ENCODE data around the gene PSMB2.

PSMB2 gene

GRCh38 chr1:35660581-35661473, 19.5 kb upstream of the PSMB2 start:
- H3K9me3 ChIP-seq (ENCODE audit: control extremely low read depth in 1 of 5, control insufficient read depth in 4 of 5, insufficient read depth in 2 of 5, low read depth in 1 of 5, low read length in 4 of 5), result no peaks in the 10 kb centered on the region
- peaks cover 0 to 6% (median 3%) of the 10 kb centered on the region in 4 experiments for H3K4me1 ChIP-seq (ENCODE audit: control extremely low read depth in 1 of 4, control insufficient read depth in 4 of 4, insufficient read depth in 4 of 4, low read length in 3 of 4)
- POLR2A ChIA-PET, result no interaction called here
- H3K36me3 ChIP-seq (ENCODE audit: control insufficient read depth in 4 of 4, insufficient read depth in 4 of 4, low read length in 3 of 4), result no peaks in the 10 kb centered on the region
- 80% methylated on average over 2 of the region's 5 CpGs for WGBS (ENCODE audit: insufficient coverage)
- CTCF ChIA-PET, result no interaction called here
- H3K27ac ChIP-seq (ENCODE audit: insufficient read depth in 1 of 2, low read depth in 1 of 2, low read length in 2 of 2, poor library complexity in 1 of 2, severe bottlenecking in 2 of 2), result no peak overlapping the region
- H3K4me3 ChIP-seq (ENCODE audit: control insufficient read depth in 1 of 7, extremely low read depth in 1 of 7, insufficient read depth in 4 of 7, low read depth in 2 of 7, low read length in 6 of 7), result no peak overlapping the region
- DNase-seq, result peak; percentile 38 to 62 (median 61)
- peaks cover 0 to 2% (median 0%) of the 10 kb centered on the region in 5 experiments for H3K27me3 ChIP-seq (replicated peaks in 2 of 5; ENCODE audit: control insufficient read depth in 4 of 5, insufficient read depth in 5 of 5, low read length in 4 of 5)

- Histone ChIP-seq H3K36me3 (ENCODE audit: control insufficient read depth in 4 of 4, insufficient read depth in 4 of 4, low read length in 3 of 4) (no peaks in the 10 kb centered on the region), H3K9me3 (ENCODE audit: control extremely low read depth in 1 of 5, control insufficient read depth in 4 of 5, insufficient read depth in 2 of 5, low read depth in 1 of 5, low read length in 4 of 5) (no peaks in the 10 kb centered on the region), H3K4me1 (ENCODE audit: control extremely low read depth in 1 of 4, control insufficient read depth in 4 of 4, insufficient read depth in 4 of 4, low read length in 3 of 4) (peaks cover 0 to 6% (median 3%) of the 10 kb centered on the region in 4 experiments), H3K4me3 (ENCODE audit: control insufficient read depth in 1 of 7, extremely low read depth in 1 of 7, insufficient read depth in 4 of 7, low read depth in 2 of 7, low read length in 6 of 7) (no peak overlapping the region), H3K27me3 (replicated peaks in 2 of 5; ENCODE audit: control insufficient read depth in 4 of 5, insufficient read depth in 5 of 5, low read length in 4 of 5) (peaks cover 0 to 2% (median 0%) of the 10 kb centered on the region in 5 experiments), H3K27ac (ENCODE audit: insufficient read depth in 1 of 2, low read depth in 1 of 2, low read length in 2 of 2, poor library complexity in 1 of 2, severe bottlenecking in 2 of 2) (no peak overlapping the region)
- DNase-seq, result no peak
- CTCF ChIA-PET, result interaction anchor here (1.0 kb wide), 1 partner anchor 14 kb away, joined by 3 read pairs; no protein-coding TSS in a partner anchor
- POLR2A ChIA-PET, result interaction anchor here (0.7 kb wide), 1 partner anchor 15 kb away, joined by 3 read pairs; no protein-coding TSS in a partner anchor
- WGBS (ENCODE audit: insufficient coverage), result 71% methylated on average over 5 of the region's 6 CpGs
Measured at GRCh38 chr1:35659589-35659988, 18.3 kb upstream of the PSMB2 start.

- Histone ChIP-seq H3K9me3 (ENCODE audit: control extremely low read depth in 1 of 5, control insufficient read depth in 4 of 5, insufficient read depth in 2 of 5, low read depth in 1 of 5, low read length in 4 of 5) (no peaks in the 10 kb centered on the region), H3K4me1 (ENCODE audit: control extremely low read depth in 1 of 4, control insufficient read depth in 4 of 4, insufficient read depth in 4 of 4, low read length in 3 of 4) (peaks cover 0 to 6% (median 3%) of the 10 kb centered on the region in 4 experiments), H3K27me3 (replicated peaks in 2 of 5; ENCODE audit: control insufficient read depth in 4 of 5, insufficient read depth in 5 of 5, low read length in 4 of 5) (no peaks in the 10 kb centered on the region), H3K27ac (ENCODE audit: insufficient read depth in 1 of 2, low read depth in 1 of 2, low read length in 2 of 2, poor library complexity in 1 of 2, severe bottlenecking in 2 of 2) (no peak overlapping the region), H3K36me3 (ENCODE audit: control insufficient read depth in 4 of 4, insufficient read depth in 4 of 4, low read length in 3 of 4) (no peaks in the 10 kb centered on the region), H3K4me3 (ENCODE audit: control insufficient read depth in 1 of 7, extremely low read depth in 1 of 7, insufficient read depth in 4 of 7, low read depth in 2 of 7, low read length in 6 of 7) (no peak overlapping the region)
- ChIA-PET POLR2A (no interaction called here), CTCF (interaction anchor here (0.6 to 2.4 kb wide), 3 partner anchors 11 to 1074 kb away, joined by 3 to 6 read pairs (median 4); no protein-coding TSS in a partner anchor)
- WGBS (ENCODE audit: insufficient coverage), result 0% methylated on average over 1 of the region's 2 CpGs
- peak in 2 of 3 donors; percentile 37 to 43 for DNase-seq
Measured at GRCh38 chr1:35657851-35658250, 16.5 kb upstream of the PSMB2 start.

GRCh38 chr1:35656863-35657232, 15.5 kb upstream of the PSMB2 start:
- Histone ChIP-seq H3K36me3 (ENCODE audit: control insufficient read depth in 4 of 4, insufficient read depth in 4 of 4, low read length in 3 of 4) (no peaks in the 10 kb centered on the region), H3K27ac (ENCODE audit: insufficient read depth in 1 of 2, low read depth in 1 of 2, low read length in 2 of 2, poor library complexity in 1 of 2, severe bottlenecking in 2 of 2) (no peak overlapping the region), H3K4me1 (ENCODE audit: control extremely low read depth in 1 of 4, control insufficient read depth in 4 of 4, insufficient read depth in 4 of 4, low read length in 3 of 4) (peaks cover 0 to 6% (median 3%) of the 10 kb centered on the region in 4 experiments), H3K4me3 (ENCODE audit: control insufficient read depth in 1 of 7, extremely low read depth in 1 of 7, insufficient read depth in 4 of 7, low read depth in 2 of 7, low read length in 6 of 7) (no peak overlapping the region), H3K9me3 (ENCODE audit: control extremely low read depth in 1 of 5, control insufficient read depth in 4 of 5, insufficient read depth in 2 of 5, low read depth in 1 of 5, low read length in 4 of 5) (no peaks in the 10 kb centered on the region), H3K27me3 (replicated peaks in 2 of 5; ENCODE audit: control insufficient read depth in 4 of 5, insufficient read depth in 5 of 5, low read length in 4 of 5) (peaks cover 0 to 2% (median 0%) of the 10 kb centered on the region in 5 experiments)
- no peak for DNase-seq
- CTCF ChIA-PET, result interaction anchor here (1.0 to 2.4 kb wide), 2 partner anchors 10 to 13 kb away, joined by 4 to 6 read pairs; no protein-coding TSS in a partner anchor
- WGBS (ENCODE audit: insufficient coverage), result 100% methylated on average over 2 of the region's 4 CpGs
- POLR2A ChIA-PET, result no interaction called here

GRCh38 chr1:35656148-35656862, 15.0 kb upstream of the PSMB2 start:
- H3K27ac ChIP-seq (ENCODE audit: insufficient read depth in 1 of 2, low read depth in 1 of 2, low read length in 2 of 2, poor library complexity in 1 of 2, severe bottlenecking in 2 of 2), result no peak overlapping the region
- WGBS (ENCODE audit: insufficient coverage), result 94% methylated on average over 5 of the region's 5 CpGs
- H3K27me3 ChIP-seq (replicated peaks in 2 of 5; ENCODE audit: control insufficient read depth in 4 of 5, insufficient read depth in 5 of 5, low read length in 4 of 5), result peaks cover 0 to 3% (median 0%) of the 10 kb centered on the region in 5 experiments
- H3K9me3 ChIP-seq (ENCODE audit: control extremely low read depth in 1 of 5, control insufficient read depth in 4 of 5, insufficient read depth in 2 of 5, low read depth in 1 of 5, low read length in 4 of 5), result no peaks in the 10 kb centered on the region
- DNase-seq, result no peak
- no peak overlapping the region for H3K4me3 ChIP-seq (ENCODE audit: control insufficient read depth in 1 of 7, extremely low read depth in 1 of 7, insufficient read depth in 4 of 7, low read depth in 2 of 7, low read length in 6 of 7)
- no peaks in the 10 kb centered on the region for H3K36me3 ChIP-seq (ENCODE audit: control insufficient read depth in 4 of 4, insufficient read depth in 4 of 4, low read length in 3 of 4)
- ChIA-PET POLR2A (interaction anchor here (0.7 kb wide), 1 partner anchor 91 kb away, joined by 5 read pairs; no protein-coding TSS in a partner anchor), CTCF (interaction anchor here (1.3 kb wide), 2 partner anchors 10 to 12 kb away, joined by 3 to 4 read pairs; no protein-coding TSS in a partner anchor)
- H3K4me1 ChIP-seq (ENCODE audit: control extremely low read depth in 1 of 4, control insufficient read depth in 4 of 4, insufficient read depth in 4 of 4, low read length in 3 of 4), result peaks cover 0 to 6% (median 3%) of the 10 kb centered on the region in 4 experiments

GRCh38 chr1:35655196-35655595, 13.9 kb upstream of the PSMB2 start:
- ChIA-PET CTCF (interaction anchor here (1.3 kb wide), 2 partner anchors 9 to 11 kb away, joined by 3 to 4 read pairs; no protein-coding TSS in a partner anchor), POLR2A (interaction anchor here (0.7 kb wide), 1 partner anchor 93 kb away, joined by 5 read pairs; no protein-coding TSS in a partner anchor)
- WGBS (ENCODE audit: insufficient coverage), result 45% methylated on average over 1 of the region's 1 CpG

More at GRCh38 chr1:35655196-35655595, 13.9 kb upstream of the PSMB2 start:
- Histone ChIP-seq H3K36me3 (ENCODE audit: control insufficient read depth in 4 of 4, insufficient read depth in 4 of 4, low read length in 3 of 4) (no peaks in the 10 kb centered on the region), H3K4me1 (ENCODE audit: control extremely low read depth in 1 of 4, control insufficient read depth in 4 of 4, insufficient read depth in 4 of 4, low read length in 3 of 4) (peaks cover 0 to 6% (median 3%) of the 10 kb centered on the region in 4 experiments), H3K9me3 (ENCODE audit: control extremely low read depth in 1 of 5, control insufficient read depth in 4 of 5, insufficient read depth in 2 of 5, low read depth in 1 of 5, low read length in 4 of 5) (no peaks in the 10 kb centered on the region), H3K27ac (ENCODE audit: insufficient read depth in 1 of 2, low read depth in 1 of 2, low read length in 2 of 2, poor library complexity in 1 of 2, severe bottlenecking in 2 of 2) (no peak overlapping the region), H3K4me3 (ENCODE audit: control insufficient read depth in 1 of 7, extremely low read depth in 1 of 7, insufficient read depth in 4 of 7, low read depth in 2 of 7, low read length in 6 of 7) (no peak overlapping the region), H3K27me3 (replicated peaks in 2 of 5; ENCODE audit: control insufficient read depth in 4 of 5, insufficient read depth in 5 of 5, low read length in 4 of 5) (peaks cover 0 to 5% (median 0%) of the 10 kb centered on the region in 5 experiments)
- DNase-seq, result no peak

All from common myeloid progenitor, CD34-positive (primary cell).